HG02678 (cell line): ENCODE measurements around the gene SF1.

ENCODE experiments used
- ATAC-seq: cut with Tn5 transposase; IDR thresholded peaks from one replicate; pipeline ENCODE4 v1.9.1; 2021; ENCODE audit warnings: mild to moderate bottlenecking, moderate library complexity; ENCODE audit not compliant: unreplicated experiment

The SF1 gene

DNA sequence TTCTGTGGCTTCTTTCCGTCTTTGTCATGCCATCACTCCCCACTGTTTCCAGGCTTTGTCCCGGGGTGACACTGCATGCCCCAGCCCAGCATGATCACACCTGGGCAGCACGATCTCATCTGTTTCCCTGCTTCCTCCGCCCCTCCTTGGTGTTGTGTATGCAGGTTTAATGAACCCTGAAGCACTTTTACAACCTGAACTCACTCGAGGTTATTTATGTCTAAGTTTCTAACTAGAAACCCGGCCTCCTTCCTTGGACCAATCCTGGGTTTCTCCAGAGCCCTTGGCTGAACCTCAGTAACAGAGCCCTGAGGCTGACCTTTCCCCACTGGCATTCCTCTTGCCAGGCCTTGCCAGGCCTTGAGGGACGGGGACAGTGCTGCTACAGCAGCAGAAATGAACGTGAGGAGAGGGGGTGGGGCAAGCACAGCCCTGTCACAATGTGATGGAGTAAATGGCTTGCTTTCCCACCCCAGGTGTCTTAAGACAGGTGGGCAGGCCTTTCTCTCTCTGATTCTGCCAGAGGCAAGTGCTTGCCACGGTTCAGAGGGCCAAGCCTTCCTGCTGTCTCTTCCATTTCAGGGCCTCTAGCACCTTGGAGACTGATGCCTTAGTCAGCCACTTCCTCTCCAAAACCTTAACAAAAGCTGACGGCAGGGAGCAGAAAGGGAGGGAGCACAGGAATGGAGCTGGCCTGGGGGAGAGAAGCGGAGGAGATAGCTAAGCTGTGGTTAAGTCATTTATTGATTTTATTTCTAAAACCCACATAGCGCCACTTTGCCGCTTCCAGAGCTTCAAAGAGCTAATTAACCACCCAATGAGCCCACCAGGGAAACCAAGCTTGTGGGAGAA is 15.4 kb downstream of the SF1 start:
- no peak for ATAC-seq

DNA sequence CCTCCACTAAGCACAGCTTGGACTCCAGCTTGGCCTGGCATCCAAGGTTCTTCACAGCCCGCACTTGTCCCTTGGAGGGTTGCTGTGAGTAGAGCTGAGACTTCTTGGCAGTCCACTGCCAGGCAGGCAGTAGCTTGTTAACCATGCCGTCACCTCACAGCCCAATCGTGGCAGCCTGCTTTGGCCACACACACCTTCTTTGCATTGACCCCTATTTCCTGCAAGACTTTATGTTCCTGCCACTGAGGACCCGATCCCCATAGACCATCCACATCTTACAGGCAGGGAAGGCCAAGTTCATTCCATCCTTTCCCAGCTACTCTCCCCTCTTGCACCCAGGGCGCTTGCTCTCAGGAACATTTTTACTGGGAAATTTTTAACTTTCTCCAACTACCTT is 16.1 kb downstream of the SF1 start:
- ATAC-seq = no peak

DNA sequence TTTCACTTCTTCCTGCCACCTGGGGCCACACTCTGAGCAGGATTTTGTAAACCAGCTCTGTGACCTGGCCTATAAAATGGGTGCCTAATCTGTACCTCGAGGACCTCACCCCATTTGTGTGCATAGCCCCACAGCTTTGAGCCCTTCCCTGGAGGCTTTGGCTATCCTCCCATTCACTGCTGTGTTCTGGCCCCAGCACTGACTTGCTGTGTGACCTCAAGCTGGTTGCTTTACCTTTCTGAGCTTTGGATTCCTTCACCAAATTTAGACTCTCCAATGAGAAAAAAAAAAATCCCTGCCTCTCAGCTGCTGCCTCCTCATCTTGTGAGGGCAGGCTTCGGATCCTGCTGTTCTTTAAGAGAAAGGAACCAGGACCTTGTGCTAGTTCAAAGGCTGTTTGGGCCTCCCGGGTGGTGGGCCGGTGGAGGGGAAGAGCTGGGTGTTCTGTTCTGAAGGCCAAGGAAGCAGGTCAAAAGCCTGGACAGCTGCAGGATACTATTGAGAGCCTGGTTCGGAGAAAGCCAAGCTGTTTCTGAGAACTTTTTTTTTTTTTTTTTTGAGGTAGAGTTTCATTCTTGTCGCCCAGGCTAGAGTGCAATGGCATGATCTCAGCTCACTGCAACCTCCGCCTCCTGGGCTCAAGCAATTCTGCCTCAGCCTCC is 17.5 kb downstream of the SF1 start:
- ATAC-seq = no peak

DNA sequence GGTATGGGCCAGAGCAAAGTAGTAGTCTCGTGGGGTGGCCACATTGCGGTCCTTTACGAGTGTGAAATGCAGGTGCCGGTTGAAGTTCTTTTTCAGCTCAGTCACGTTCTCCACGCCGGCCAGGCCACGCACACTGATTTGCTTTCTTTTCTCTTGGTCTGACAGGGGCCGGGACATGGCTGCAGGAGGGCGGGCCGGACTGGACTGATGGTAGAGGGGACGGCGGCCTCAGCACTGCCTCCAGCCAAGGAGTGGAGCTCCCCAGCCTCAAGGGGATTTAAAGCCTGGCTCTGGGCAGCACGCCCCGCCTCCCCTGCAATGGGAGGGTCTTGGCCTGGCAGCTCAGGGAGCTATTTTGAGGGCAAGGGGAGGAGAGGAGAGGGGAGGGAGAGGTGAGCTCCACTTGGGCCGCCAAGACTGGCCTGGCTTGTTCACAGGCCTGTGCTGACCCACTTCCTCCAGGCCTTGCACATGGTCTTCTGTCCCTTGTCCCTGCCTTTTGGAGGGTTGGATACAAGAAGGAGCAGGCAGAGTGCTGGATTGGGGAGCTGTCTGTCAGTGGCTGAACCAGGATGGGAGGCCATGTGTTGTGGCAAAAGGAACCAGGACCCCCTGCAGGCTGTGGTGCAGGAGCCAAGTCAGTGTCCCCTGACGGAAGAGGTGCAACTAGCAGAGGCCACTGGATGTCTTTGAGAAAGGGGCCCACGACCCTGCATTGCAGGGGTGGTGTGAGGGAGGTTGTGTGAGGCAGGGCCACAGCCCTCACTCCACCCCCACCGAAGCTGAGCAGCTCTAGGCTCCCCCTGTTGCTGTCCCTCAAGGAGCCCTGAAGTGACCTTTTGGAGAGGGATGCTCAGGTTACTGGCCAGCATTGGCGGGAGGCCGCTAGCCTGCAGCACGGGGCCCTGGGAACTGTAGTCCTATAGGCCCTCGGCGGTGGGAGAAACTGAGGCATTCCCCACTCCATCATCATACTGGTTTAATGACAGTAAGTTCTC is 18.3 kb downstream of the SF1 start, which contains the start of gene PYGM:
PYGM (minus strand) TSS at position 253 of the 998 bp plus-strand sequence; CDS start at position 177, 76 bp downstream.
- no peak for ATAC-seq

DNA sequence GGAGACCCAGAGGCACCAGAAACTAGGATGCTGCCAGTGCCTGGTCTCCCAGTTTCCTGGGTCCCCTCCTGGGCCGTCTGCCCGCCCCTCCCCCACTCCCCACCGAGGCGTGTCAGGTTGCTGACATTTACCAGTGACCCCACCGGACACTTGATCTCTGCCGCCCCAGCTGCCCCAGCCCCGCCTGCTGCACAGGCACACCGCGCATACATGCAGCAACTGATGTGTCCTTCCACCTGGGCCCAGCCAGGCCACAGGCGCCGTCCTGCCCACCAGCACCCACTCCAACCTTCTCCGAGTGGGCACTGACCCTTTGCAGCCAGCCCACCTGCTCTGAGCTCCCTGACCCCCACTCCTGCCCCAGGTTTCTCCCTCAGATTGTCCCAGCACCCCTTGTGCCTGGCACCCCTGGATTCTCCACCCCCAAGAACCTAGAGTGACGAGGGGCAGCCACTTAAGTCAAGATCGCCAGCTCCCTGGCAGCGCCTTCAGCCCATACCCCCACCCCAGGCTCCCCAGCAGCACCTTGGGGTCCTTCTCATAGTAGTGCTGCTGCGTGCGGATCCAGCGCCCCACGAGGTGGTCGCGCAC is 19.1 kb downstream of the SF1 start:
- ATAC-seq = no peak

DNA sequence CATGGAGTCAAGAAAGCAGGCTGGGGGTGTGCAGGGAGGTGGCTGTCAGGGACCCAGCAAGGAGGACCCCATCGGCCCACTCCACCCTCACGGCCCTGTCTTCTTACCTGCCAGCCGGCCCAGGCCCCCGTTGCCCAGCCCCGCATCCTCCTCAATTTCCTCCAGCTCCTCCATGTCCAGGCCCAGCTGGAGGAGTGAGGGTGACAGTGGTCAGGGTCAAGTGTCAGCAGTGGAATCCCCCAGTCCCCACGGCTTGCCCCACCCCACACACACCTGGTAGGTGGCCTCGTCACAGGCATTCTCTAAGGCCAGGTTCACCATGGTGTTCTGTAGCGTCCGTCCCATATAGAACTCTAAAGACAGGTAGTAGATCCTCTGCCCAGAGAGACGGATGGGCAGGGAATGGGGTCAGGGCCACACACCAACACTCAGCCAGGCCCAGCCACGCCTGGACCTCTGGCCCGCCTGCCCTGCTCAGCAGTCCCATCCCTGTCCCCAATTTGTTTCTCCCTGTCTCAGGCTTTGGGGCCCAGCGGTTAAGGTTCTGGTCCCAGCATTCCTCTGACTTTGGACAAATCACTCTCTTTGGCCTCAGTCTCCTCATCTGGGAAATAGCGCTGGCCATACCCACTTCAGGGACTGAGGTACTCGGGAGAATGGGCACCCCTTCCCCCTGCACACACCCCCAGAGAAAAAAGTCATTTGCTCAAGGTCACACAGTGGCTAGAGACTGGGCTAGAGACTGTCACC is 19.8 kb downstream of the SF1 start:
- no peak for ATAC-seq

DNA sequence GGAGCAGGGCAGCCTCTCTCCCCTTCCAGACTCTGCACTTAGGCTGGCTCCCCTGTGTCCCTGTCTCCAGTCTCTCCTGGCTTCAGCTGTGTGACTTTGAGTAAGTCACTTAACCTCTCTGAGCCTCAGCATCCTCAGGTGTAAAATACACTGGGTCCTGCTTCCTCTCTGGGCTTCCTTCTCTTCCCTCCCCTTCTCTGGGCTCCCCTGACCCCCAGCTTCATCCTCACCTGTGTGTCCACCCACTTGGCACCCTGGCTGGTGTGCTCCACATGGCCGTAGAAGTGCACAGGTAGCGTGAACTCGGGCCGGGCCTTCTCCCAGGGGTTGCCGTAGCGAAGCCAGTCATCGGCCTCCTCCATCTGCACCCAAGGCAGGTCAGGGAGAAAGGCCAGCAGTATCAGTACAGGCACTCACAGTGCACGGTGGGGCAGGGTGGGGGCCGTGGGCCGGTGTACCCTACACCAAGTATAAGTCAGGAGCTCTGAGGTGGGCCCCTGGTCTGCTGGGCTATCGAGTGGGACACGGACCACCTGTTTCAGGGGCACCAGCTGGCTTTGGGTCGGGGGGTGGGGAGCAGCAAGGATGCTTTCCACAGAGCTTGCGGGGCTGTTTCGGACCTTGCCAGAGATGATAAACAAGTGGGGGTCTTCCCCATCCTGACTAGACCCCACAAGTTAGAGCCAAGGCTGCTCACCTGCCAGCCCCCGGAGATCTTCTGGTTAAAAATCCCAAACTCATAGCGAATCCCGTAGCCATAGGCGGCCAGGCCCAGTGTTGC is 20.6 kb downstream of the SF1 start:
- no peak for ATAC-seq

DNA sequence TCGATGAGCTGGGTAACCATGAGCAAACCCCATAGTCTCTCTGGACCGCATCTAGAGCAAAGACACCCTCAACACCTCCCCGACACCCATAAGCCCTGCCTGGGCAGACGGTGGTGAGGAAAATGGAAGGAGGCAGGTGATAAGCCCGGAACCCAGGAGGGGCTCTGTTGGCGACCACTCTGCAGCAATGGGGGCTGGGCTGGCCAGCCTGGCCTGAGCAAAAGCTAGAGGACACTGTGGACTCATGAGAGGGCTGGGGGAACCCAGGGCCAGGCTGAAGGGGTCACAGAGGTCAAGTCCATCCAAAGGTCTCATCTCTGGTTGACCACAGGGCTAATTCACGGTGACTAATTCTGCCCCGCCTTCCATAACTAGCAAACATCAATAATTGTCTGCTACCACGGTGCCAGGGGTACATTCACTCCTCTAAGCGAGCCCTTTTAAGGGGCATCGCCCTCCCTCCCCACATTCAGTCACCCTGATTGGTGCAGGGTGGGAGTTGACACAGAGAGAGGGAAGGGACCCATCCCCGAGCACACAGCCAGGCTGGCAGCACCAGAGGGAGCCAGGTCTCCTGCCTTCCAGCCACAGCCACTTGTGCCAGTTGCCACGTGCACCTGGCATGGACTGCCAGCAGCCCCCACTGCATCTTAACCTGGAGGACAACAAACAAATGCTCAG is 22.5 kb downstream of the SF1 start:
- no peak for ATAC-seq

DNA sequence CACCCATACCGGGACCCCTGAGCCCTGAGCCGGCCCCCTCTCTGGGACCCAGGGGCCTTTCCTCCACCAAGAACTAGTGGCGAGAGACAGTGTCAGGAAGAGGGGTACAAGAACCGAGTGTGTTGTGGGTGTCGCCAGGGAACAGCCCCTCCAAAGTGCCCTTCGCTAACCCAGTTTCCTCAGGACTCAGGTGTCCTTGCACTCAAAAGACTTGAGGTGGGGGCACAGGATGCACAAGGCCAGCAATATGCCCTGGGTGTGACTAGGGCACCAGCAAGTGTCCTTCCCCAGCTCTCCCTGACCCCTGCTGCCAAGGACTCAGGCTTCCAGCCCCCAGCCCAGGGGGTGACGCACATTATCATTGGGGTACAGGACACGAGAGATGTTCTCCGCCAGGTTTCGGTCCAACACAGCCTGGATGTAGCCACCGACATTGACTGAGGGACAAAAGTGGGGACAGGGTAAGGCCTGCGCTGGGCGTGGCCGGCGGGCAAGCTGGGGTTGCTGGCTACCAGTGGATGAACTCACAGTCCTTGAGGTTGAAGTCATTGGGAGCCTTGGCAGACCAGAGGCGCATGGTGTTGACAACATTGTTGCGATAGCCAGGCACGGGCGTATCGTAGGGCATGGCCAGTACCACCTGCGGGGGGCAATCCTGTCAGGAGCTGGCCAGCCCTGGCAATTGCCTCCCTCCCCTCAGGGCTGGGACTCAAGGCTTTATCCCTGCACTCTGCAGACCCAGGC is 23.3 kb downstream of the SF1 start:
- no peak for ATAC-seq

DNA sequence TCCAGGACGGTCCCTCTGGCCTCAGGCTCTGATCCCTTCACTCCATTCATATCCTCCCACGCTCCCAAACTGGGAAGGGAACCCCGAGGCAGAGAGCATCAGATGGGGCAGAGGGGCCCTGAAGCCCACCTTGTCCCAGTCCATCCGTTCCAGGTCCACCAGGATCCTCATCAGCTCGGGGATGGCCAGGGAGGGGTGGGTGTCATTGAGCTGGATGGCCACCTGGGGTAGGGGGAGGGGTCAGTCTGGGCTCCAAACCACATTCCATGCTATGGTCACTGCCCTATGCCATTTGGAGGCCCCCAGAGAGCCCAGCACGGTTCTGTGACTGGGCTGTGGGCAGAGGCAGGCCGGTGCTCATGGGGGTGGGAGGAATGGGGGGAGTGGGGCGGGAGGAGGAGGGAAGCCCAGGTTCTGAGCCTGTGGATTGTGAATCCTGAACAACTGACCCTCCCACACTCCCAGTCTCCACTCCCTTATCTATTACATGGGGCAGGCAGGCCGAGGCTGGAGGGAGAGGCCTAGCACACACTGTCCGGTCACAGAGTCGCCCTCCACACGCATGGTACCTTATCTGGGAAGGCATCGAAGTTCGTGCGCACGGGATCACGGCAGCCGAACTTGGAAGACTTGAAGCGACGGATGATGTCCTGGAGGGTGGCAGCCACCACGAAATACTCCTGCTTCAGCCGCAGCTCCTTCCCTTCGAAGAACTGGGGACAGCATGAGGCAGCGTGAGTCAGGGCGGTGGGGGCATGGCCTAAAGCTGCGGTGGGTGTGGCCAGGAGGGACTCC is 24.0 kb downstream of the SF1 start:
- no peak for ATAC-seq

DNA sequence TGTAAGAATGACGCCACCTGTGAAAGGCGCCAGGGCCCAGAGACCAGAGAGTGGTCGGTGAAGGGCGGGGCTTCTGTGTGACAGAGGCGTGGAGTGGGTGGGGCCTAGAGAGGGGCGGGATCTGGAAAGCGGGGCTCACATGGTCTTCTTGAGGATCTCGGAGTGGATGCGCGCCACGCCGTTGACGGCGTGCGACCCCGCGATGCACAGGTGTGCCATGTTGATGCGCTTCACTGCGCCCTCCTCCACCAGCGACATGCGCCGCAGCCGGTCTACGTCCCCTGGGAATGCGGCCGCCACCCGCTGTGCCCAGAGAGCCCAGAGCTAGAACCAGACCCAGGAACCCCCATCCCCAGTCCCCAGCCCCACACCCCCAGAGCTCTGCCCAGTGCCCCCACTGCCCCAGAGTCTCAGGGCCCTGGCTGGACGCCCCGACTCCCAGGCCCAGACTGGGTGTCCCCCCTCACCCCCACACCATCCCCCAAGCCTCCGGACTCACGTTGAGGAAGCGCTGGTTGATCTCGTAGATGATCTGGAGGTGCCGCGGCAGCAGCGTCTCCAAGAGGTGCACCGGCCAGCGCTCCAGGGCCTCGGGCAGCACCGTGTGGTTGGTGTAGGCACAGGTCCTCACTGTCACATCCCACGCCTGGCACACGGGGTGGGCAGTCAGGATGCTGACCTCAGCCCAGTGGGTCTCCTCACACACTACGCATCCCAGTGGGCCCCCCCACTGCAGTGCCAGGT is 24.8 kb downstream of the SF1 start:
- ATAC-seq = no peak

DNA sequence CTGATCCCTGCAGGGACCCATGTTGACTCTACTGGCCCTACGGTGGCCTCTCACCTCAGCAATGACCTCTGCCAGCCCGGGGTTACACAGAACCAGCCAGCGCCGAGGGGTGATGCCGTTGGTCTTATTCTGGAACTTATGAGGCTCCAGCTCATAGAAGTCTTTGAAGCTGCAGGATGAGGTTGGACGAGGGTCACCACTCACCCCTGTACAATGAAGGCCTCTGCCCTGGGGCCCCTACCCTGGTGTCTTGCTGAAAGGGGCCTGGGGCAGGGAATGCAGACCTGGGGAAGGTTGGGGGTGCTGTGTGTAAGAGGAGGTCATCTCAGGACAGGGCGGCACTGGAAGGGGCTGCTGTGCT is 25.3 kb downstream of the SF1 start:
- no peak for ATAC-seq

DNA sequence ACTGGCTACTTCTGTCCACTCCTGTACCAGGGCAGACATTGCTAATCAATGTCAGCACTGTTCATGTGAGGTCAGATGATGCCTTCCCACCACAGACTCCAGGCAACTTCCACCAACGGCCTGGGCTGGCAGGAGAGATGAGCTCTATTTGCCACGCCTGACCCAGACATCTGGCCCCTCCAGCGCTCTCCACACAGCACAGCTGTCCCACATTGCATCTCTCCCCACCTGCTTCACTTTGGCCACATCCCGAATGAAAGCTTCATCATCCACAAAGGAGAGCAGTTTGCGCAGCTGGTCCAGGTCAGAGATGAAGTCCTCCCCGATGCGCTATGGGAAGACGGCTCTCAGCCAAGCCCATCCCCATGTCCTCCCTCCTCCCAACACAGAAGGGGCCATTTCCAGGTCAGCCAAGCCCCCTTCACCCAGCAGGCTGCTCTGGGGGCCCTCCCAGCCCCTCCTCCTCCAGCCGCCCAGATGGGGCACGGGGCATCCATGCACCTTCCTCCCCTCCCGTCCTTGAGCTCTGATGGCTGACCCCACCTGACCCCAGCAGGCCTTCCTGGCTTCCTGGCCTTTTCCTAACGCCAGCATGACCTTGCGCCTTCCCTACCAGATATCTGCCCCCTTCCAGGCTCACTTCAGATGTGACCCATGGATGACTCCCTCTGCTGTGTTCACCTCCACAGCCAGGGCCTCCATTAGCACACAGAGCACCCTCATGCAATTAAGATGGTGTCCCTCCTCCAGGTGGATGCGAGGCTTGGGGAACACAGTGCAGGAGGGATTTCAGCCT is 26.0 kb downstream of the SF1 start:
- ATAC-seq = no peak

DNA sequence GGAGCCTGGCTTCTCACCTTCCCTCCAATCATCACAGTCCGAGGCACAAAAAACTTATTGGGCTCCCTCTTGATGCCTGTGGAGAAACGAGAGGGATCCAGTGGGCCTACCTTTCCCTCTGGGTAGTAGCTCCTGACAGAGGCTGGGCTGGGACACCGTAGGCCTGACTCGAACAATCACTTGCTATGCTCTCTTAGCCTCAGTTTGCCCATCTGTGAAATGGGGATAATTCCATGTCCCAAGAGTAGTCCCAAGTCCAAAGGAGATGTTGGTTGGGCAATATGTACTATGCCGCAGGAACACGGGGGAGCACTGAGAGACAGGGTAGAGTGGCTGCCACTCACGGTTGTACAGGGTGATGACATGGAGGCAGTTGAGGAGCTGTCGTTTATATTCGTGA is 26.8 kb downstream of the SF1 start:
- no peak for ATAC-seq

DNA sequence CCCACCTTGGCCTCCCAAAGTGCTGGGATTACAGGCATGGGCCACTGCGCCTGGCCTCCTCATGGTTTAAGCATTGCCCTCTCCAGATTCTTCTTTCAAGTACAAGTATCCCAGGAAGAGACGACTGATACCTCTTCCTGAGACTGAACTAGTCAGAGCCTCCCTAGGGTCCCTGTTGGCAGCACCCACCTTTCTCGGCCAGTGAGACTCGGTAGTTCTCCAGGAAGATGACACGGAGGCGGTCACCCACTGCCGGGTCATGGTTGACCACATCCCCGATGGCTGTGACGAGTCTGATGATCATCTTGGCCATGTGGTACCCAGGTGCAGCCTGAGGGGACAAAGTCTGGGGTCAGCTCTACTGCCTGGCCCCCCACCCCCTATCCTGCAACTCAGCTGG is 27.2 kb downstream of the SF1 start:
- ATAC-seq = no peak
